ENCODE results near the gene RUNDC3A. TPM values are rescaled to one million over a fixed set of nuclear protein-coding genes. Genes with fewer than 3 reads are reported as not detected.

RUNDC3A gene
- total and polyA plus RNA-seq, 2 of the 13 experiments (the other 11 are each of a cell fraction or from before 2014, with no cell fraction given): 0.25 TPM; not detected in 1

DNA sequence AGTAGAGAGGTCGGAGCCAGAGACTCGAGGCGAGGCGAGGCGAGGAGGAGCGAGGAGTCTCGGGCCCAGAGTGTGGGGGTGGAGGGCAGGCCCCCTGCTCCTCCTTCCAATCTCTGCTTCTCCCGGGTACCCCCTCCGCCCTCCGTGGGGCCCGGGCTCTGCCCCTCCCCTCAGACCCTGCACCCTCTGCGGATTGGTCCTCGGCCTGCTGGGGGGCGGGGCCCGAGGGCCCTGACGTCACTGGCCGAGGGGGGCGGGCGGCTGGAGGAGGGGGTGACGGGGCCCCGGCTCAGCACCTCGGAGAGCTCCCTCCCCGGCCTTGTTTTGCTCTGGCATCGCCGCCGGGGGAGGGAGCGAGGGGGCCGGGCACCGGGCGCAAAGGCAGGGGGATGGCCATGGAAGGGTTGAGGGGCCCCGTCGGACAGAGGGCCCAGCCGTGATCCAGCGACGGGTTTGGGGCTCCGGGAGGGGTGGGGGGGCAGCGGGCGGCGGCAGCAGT lies at the start of gene RUNDC3A (continued):
- no peak for TF ChIP-seq ZNF646 (CRISPR knock-in tag; IDR thresholded peaks at IDR 0.05)
- TF ChIP-seq NPAS2 (CRISPR knock-in tag; IDR thresholded peaks at IDR 0.05; ENCODE audit: borderline replicate concordance): no peak
- TF ChIP-seq ZNF350 (CRISPR knock-in tag; IDR thresholded peaks at IDR 0.05; ENCODE audit: borderline replicate concordance, low read depth): peak; percentile 34; the same call in 1 of the 2 replicates
- no peak for TF ChIP-seq CBX2 (IDR thresholded peaks at IDR 0.05; ENCODE audit: low read depth, low read length)
- TF ChIP-seq CBX2 (CRISPR knock-in tag; IDR thresholded peaks at IDR 0.05; ENCODE audit: low read depth): no peak
- TF ChIP-seq KMT2B (CRISPR knock-in tag; IDR thresholded peaks at IDR 0.05): peak; percentile 45; the same call in 1 of the 2 replicates
- TF ChIP-seq, protein P1, sequence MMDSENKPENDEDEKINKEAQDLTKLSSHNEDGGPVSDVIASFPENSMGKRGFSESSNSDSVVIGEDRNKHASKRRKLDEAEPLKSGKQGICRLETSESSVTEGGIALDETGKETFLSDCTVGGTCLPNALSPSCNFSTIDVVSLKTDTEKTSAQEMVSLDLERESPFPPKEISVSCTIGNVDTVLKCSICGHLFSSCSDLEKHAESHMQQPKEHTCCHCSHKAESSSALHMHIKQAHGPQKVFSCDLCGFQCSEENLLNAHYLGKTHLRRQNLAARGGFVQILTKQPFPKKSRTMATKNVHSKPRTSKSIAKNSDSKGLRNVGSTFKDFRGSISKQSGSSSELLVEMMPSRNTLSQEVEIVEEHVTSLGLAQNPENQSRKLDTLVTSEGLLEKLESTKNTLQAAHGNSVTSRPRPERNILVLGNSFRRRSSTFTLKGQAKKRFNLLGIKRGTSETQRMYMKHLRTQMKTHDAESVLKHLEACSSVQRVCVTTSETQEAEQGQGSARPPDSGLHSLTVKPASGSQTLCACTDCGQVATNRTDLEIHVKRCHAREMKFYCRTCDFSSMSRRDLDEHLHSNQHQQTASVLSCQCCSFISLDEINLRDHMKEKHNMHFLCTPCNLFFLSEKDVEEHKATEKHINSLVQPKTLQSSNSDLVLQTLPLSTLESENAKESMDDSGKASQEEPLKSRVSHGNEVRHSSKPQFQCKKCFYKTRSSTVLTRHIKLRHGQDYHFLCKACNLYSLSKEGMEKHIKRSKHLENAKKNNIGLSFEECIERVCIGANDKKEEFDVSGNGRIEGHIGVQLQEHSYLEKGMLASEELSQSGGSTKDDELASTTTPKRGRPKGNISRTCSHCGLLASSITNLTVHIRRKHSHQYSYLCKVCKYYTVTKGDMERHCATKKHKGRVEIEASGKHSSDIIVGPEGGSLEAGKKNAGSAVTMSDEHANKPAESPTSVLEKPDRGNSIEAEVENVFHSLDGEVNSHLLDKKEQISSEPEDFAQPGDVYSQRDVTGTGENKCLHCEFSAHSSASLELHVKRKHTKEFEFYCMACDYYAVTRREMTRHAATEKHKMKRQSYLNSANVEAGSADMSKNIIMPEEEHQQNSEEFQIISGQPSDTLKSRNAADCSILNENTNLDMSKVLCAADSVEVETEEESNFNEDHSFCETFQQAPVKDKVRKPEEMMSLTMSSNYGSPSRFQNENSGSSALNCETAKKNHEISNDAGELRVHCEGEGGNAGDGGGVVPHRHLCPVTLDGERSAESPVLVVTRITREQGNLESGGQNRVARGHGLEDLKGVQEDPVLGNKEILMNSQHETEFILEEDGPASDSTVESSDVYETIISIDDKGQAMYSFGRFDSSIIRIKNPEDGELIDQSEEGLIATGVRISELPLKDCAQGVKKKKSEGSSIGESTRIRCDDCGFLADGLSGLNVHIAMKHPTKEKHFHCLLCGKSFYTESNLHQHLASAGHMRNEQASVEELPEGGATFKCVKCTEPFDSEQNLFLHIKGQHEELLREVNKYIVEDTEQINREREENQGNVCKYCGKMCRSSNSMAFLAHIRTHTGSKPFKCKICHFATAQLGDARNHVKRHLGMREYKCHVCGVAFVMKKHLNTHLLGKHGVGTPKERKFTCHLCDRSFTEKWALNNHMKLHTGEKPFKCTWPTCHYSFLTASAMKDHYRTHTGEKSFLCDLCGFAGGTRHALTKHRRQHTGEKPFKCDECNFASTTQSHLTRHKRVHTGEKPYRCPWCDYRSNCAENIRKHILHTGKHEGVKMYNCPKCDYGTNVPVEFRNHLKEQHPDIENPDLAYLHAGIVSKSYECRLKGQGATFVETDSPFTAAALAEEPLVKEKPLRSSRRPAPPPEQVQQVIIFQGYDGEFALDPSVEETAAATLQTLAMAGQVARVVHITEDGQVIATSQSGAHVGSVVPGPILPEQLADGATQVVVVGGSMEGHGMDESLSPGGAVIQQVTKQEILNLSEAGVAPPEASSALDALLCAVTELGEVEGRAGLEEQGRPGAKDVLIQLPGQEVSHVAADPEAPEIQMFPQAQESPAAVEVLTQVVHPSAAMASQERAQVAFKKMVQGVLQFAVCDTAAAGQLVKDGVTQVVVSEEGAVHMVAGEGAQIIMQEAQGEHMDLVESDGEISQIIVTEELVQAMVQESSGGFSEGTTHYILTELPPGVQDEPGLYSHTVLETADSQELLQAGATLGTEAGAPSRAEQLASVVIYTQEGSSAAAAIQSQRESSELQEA (CRISPR knock-in tag; IDR thresholded peaks at IDR 0.05; ENCODE audit: not compliant biosample characterization): no peak
- TF ChIP-seq, protein P2, sequence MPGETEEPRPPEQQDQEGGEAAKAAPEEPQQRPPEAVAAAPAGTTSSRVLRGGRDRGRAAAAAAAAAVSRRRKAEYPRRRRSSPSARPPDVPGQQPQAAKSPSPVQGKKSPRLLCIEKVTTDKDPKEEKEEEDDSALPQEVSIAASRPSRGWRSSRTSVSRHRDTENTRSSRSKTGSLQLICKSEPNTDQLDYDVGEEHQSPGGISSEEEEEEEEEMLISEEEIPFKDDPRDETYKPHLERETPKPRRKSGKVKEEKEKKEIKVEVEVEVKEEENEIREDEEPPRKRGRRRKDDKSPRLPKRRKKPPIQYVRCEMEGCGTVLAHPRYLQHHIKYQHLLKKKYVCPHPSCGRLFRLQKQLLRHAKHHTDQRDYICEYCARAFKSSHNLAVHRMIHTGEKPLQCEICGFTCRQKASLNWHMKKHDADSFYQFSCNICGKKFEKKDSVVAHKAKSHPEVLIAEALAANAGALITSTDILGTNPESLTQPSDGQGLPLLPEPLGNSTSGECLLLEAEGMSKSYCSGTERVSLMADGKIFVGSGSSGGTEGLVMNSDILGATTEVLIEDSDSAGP (CRISPR knock-in tag; IDR thresholded peaks at IDR 0.05; ENCODE audit: borderline replicate concordance): 0 out of 2 replicates have a peak, but pooled peaks have one; percentile 10
- TF ChIP-seq GLI4 (CRISPR knock-in tag; IDR thresholded peaks at IDR 0.05; ENCODE audit: borderline replicate concordance): no peak
- TF ChIP-seq KDM6A (CRISPR knock-in tag; IDR thresholded peaks at IDR 0.05; ENCODE audit: low read depth): no peak
- TF ChIP-seq ZNF282 (IDR thresholded peaks at IDR 0.05; ENCODE audit: partially characterized antibody): no peak
- no peak for TF ChIP-seq STAG1 (CRISPR knock-in tag; IDR thresholded peaks at IDR 0.05)
